ENCODE measurements around the gene CDKN1B. TPM values are rescaled to one million over a fixed set of nuclear protein-coding genes. Genes with fewer than 3 reads are reported as not detected.

CDKN1B gene
- total RNA-seq, 2 donors from 2014 or later, result 23.7 to 42.4 TPM

DNA sequence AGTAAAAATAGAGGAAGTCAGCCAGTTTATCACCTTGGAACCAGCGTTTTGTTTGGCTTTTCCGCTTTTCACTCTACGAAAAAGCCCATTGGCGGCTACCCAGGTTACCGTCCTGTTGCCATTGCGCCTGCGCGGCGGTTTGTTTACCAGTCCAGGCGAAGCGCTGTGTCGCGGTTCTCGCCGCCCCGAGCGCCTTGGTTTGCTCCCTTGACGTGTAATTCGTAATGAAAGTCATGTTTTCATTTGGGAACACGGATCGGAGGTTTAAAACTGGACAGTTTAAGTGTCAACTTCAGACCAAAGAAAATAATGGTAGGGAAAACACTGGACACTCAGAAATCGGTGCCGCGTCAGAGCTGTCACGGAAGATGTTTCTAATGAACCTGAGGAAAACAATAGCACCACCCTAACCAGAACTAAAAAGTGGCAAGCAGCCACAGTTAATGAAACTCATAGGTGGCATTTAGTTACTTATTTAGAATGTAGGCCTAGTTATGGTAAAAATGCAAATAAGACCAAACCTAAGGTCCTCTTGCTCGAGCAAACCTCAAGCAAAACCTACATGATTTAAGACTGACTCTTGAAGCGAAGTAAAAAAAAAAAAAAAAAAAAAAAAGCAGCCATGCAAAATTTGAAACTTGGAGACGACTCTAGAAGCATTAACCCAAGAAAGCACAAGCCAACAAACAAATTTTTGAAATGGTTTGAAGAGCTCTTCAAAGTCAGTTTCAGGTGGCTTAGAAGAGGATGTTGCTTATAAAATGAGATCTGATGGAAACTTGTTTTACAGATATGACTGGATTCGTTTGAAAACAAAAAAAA is 20.4 kb upstream of the CDKN1B start:
- peak; percentile 92 for DNase-seq
- ATAC-seq, result peak; percentile 95
- intact Hi-C loops (cut with DNase I), result no loop called here

DNA sequence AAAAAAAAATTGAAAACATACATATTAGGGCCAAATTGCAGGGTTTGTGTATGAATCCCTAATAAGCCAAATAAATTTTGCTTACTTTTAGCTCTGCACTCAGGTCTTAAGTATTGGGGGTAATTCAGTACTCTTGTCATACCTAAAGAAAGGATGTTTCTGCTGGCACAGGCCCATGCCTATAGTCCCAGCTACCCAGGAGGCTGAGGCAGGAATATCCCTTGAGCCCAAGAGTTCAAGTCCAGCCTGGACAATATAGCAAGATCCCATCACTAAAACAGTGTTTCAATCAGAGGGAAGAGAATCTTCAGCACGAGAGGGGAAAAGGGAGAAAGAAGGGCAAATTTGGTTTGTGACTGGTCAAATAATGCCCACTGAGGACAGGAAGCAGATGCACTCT is 17.8 kb upstream of the CDKN1B start:
- intact Hi-C loops (cut with DNase I), result no loop called here
- ATAC-seq (no peak), DNase-seq (no peak)

DNA sequence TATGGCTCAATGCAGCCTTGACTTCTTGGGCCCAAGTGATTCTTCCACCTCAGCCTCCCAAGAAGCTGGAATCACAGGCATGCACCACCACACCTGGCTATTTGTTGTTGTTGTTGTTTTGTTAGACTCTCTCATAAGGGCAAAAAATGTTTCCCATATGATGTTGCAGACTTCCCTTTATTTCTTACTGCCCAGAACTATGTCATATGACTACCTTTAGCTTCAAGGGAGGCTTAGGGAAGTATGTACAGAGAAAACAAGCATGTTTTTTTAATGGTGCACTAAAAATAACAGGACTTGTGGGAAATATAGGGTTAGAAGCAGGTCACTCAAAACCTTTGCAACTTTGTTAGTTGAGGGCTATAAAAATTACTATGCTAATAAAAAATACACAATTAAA is 16.9 kb upstream of the CDKN1B start:
- intact Hi-C loops (cut with DNase I), result loop anchor here in 1 of 2 donors (10.0 kb wide), 2 partner anchors 135 to 325 kb away; partner anchors contain the start of gene DUSP16
- DNase-seq, result no peak
- no peak for ATAC-seq

DNA sequence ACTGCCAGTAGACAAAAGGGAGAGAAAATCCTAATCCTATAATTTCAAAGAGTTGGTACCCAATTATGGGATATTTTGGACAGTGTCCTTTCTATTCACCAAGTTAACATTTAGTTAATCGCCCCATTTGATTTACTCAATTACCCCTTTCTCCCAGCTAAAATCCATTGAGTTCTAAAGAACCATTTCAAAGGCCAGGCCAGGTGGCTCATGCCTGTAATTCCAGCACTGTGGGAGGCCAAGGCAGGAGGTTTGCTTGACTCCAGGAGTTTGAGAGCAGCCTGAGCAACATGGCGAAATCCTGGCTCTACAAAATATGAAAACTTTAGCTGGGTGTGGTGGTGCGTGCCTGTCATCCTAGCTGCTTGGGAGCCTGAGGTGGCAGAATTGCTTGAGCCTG is 15.7 kb upstream of the CDKN1B start:
- no peak for DNase-seq
- no peak for ATAC-seq
- intact Hi-C loops (cut with DNase I), result loop anchor here in 1 of 2 donors (10.0 kb wide), 2 partner anchors 137 to 327 kb away; partner anchors contain the start of gene DUSP16

DNA sequence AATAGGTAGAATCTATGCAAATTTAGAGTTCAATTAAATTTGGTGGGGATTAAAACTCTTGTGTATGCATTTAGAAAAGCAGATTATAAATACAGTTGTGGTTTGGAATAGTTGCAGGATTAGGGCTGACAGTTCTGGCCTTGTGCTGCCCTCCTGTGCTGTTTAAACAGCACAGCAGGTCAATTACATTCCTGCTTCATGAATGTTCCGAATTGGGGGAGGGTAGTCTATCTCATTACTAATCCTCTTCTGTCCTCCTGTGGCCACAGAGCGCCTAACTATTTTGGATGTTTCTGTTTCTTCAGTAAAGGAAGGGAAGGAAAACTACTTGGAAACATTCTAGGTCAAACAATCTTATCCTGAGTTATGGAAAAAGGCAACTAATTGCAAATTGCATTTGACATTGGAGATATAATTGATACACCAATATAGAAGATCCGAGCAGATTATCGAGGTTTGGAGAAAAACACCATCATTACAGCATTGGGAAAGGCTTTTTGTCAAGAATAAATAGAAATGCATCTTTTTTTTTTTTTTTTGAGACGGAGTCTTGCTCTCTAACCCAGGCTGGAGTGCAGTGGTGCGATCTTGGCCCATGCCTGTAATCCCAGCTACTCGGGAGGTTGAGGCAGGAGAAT is 12.5 kb upstream of the CDKN1B start:
- peak; percentile 100 for ATAC-seq
- intact Hi-C loops (cut with DNase I), result loop anchor here in 1 of 2 donors (10.0 kb wide), 2 partner anchors 140 to 330 kb away; partner anchors contain the start of gene DUSP16
- DNase-seq, result peak; percentile 56

DNA sequence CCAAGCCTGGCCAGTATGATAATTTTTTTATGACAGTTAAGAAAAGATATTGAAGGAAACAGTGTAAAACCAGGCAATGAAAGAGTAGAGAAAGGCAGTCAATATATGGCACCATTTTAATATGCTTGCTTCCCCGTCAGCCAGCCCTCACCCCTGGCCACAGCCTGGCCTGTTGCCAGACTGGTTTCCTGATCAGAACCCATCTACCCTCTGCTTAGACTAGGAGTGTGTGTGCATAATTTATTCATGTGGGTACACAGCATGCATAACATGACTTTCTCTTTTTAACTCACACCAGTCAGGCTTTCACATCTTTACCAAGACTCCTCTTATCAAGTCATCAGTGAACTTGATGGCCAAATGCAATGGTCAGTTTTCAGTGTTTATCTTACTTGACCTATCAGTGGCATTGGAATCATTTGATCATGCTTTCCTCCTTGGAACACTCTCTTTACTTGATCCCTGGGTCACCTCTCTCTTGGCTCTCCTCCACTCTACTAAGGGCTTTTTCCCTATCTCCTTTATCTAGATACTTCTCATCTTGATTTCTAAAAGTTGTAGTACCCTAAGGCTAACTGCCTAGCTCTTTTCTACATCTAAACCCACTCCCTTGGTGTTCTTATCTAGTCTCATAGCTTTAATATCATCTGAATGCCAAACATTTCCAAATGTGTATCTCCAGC is 11.2 kb upstream of the CDKN1B start:
- DNase-seq (no peak), ATAC-seq (no peak)
- intact Hi-C loops (cut with DNase I), result loop anchor here in 1 of 2 donors (10.0 kb wide), 2 partner anchors 141 to 331 kb away; partner anchors contain the start of gene DUSP16

DNA sequence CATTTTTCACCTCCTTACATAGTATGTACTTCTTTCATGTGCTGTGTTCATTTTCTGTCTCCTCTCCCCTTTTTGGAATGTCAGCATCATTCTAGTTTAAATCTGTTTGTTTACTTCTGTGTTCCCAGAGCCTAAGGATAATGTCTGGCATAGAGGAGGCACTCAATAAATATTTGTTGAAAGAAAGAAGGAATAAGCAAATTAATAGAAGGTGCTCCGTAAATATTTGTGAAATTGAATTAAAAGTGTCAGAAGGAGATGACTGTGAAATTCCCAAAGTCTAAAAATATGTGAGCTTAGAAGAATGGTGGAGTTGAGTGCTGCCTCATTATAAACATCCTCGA is 3.3 kb upstream of the CDKN1B start:
- intact Hi-C loops (cut with DNase I), result no loop called here
- DNase-seq (no peak), ATAC-seq (no peak)

DNA sequence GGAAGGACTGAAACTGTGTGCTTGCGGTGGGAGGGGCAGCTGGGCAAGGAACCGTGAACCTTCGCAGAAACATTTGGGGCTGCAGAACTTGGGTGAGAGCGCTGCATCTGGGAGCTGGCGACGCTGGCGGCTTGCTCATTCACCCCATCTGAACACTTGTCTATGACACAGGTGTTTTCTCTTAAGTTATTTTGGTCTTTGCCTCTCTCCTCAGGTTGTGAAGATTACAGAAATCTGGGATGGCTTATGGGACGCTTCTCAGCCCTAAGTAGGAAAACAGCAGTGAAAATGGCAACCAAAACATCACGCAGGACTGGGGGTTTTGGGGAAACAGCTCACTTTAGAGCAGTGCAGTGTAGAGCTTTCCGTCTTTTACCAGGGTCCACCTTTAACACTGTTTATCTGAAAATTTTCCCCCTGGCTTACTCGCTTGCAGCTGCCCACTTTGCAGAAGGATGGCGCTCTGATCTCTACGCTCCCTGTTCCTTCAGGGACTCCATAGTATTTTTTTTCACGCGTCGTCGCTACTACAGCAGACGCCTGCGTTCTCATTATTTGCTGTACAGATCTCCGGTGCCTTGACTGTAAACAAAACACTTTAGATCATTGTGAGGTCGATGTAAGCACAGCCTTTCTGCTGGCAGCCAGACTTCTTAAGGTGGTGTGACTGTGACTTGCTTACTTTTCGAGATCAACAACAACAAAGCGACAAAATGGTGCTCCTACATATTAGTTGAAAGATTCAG is 2.7 kb upstream of the CDKN1B start:
- ATAC-seq, result no peak
- no peak for DNase-seq
- intact Hi-C loops (cut with DNase I), result loop anchor here in 1 of 2 donors (5.0 kb wide), 1 partner anchor 73 kb away; the partner anchor contains the start of gene APOLD1

DNA sequence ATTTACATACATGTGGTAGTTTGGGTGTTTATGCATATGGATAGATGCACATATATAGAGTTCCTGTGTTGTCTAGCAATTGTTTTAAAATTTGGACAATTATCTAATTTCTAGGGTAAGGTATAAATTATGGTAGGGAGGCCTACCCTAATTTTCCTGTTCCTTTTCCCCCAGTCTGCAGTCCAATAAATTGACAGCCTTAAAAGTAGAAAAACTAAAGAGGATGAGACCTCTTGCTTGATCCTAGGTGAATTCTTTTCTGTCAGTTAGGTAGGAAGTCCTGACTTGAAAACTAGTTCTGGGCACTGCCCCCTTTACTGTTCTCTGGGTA is 2.1 kb upstream of the CDKN1B start:
- ATAC-seq (no peak), DNase-seq (no peak)
- intact Hi-C loops (cut with DNase I), result loop anchor here in 1 of 2 donors (5.0 kb wide), 1 partner anchor 72 kb away; the partner anchor contains the start of gene APOLD1

DNA sequence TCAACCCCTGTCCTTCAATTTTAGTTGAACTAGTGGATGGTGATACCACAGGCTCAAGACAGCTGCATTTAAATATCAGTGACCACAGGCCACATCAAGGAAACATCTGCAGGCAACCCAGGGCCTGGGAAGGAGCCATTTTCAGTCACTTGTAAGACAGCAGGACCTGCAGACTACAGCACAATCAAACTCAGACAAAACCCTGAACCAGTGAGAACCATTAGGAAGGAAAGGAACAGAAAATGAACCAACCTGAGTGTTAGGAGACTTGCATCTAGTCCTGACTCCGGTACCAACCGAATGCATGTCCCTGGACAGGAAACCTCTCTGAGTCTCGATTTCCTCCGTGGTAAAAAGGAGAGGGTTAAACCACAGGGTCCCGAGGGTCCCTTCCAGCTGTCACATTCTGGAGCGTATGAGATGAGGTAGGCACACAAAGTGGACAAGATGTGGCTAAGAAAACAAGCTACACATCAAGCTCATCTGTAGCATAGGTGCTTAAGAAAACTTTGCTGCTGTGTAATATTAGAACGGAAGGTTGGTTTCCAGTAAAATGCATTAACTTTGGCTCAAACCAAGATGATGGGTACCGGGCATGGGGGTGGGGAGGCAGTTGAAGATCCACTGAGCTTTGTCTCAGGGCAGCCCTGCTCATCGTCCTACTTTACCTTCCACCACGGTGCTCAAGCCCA is 1.6 kb upstream of the CDKN1B start:
- ATAC-seq (no peak), DNase-seq (no peak)
- intact Hi-C loops (cut with DNase I), result loop anchor here in 1 of 2 donors (5.0 kb wide), 1 partner anchor 72 kb away; the partner anchor contains the start of gene APOLD1

DNA sequence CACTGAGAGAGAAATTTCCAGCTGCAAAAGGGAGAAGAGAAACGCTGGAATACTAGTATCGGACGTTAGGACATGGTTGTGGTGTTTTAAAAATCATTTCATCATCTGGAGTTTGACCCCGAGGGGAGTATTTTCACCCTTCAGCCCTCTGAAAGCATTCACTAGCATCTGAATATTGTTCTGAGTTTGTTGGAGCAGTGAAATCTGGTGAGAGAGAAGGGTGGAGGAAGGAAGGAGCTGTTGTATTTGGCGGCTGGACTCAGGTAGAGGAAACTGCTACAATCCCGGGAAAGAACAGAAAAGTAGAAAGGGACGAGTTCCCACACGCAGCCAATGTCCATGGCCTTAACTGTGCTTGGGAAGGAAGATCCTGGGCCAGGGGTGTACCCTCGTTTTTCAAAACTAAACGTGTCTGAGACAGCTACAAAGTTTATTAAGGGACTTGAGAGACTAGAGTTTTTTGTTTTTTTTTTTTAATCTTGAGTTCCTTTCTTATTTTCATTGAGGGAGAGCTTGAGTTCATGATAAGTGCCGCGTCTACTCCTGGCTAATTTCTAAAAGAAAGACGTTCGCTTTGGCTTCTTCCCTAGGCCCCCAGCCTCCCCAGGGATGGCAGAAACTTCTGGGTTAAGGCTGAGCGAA is 896 bp upstream of the CDKN1B start:
- DNase-seq (no peak), ATAC-seq (peak in 1 of 2 donors; percentile 5)
- intact Hi-C loops (cut with DNase I), result loop anchor here in 1 of 2 donors (5.0 kb wide), 1 partner anchor 71 kb away; the partner anchor contains the start of gene APOLD1

DNA sequence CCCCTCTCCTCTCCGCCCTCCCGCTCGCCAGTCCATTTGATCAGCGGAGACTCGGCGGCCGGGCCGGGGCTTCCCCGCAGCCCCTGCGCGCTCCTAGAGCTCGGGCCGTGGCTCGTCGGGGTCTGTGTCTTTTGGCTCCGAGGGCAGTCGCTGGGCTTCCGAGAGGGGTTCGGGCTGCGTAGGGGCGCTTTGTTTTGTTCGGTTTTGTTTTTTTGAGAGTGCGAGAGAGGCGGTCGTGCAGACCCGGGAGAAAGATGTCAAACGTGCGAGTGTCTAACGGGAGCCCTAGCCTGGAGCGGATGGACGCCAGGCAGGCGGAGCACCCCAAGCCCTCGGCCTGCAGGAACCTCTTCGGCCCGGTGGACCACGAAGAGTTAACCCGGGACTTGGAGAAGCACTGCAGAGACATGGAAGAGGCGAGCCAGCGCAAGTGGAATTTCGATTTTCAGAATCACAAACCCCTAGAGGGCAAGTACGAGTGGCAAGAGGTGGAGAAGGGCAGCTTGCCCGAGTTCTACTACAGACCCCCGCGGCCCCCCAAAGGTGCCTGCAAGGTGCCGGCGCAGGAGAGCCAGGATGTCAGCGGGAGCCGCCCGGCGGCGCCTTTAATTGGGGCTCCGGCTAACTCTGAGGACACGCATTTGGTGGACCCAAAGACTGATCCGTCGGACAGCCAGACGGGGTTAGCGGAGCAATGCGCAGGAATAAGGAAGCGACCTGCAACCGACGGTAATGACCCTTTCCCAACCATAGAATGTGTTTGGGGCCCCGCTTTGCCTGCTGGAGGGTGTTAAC is 615 bp downstream of the CDKN1B start:
- ATAC-seq (peak; percentile 32 to 52), DNase-seq (no peak)
- intact Hi-C loops (cut with DNase I), result loop anchor here (1.0 to 5.0 kb wide), 2 partner anchors 8 to 70 kb away; partner anchors contain the start of gene APOLD1 (in 1 of the 2)

DNA sequence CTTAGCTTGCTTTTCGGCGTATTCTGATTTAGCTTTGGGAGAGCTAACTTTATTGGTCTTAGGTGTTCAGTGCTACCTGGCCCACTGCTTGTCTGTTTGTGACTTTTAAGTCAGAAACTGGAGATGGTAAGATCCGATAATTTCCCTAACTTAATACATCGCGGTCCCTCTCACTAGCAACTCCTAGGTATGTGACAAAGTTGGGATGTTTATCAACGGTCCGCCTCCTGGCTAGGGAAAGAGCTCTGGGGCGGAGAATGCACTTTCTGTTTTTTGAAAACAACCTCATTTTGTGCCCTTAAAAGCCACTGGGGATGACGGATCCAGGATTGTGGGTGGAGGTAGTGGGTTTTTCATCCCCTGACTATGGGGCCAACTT is 1.2 kb downstream of the CDKN1B start:
- DNase-seq (no peak), ATAC-seq (no peak)
- intact Hi-C loops (cut with DNase I), result loop anchor here in 1 of 2 donors (5.0 kb wide), 1 partner anchor 69 kb away; the partner anchor contains the start of gene APOLD1

DNA sequence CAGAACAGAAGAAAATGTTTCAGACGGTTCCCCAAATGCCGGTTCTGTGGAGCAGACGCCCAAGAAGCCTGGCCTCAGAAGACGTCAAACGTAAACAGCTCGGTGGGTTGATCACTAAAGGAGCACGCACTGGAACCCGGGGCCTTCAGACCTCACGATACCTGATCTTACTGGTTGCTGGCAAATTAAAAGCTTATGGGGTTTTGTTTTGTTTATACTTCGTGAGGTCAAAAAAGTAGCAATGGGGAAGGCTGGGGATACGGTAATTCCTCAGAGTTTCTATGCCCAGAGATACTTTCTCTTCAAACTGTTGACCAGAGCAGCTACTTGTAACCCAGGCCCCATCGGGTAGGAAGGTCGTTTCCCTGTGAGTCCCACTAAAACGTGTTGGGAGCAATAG is 1.7 kb downstream of the CDKN1B start:
- no peak for ATAC-seq
- DNase-seq, result no peak
- intact Hi-C loops (cut with DNase I), result loop anchor here in 1 of 2 donors (5.0 kb wide), 1 partner anchor 68 kb away; the partner anchor contains the start of gene APOLD1

DNA sequence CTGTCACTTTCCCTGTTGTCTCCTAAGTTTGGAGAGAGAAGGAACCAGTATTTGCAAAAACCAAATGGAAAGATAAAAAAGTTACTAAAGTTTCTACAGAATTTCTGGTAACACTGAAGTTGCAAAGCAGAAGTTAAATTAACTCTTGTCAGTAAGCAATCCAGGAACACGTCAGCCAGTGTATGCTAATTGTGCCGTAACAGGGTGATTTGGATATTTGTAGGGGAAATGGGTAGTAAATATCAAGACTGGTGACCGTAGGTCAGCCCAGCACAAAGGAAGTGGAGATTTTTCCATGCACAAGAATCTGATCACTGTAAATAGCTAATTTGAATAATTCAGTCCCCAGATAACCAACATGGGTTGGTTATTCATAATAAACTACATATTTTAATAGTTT is 2.3 kb downstream of the CDKN1B start:
- ATAC-seq (no peak), DNase-seq (no peak)
- intact Hi-C loops (cut with DNase I), result loop anchor here in 1 of 2 donors (5.0 kb wide), 1 partner anchor 68 kb away; the partner anchor contains the start of gene APOLD1

DNA sequence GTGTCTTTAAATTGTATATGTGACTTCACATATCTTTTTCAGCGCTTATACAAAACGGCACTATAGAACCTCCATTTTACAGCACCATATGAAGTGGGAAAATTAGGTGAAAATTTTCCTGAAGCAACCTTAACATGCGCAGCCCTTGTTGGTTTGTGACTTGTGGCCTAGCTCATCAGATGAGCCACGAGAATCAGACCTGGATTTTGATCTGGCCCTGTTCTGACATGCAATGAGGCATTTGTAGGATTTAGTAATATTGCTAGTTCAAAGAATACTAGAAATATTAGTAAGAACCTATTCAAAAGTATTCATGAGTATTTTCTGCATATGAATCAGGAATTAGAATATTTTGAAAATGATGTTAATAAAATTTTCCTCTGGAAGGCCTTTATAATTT is 2.9 kb downstream of the CDKN1B start:
- DNase-seq (no peak), ATAC-seq (no peak)
- intact Hi-C loops (cut with DNase I), result loop anchor here in 1 of 2 donors (10.0 kb wide), 1 partner anchor 65 kb away; the partner anchor contains the start of gene APOLD1

All from left cardiac atrium (tissue), 4 donors.